Measurements from ENCODE around the gene FOXK1.
A peak's percentile ranks its signal among the peaks of the same experiment; 100 is the strongest.

The FOXK1 gene

DNA sequence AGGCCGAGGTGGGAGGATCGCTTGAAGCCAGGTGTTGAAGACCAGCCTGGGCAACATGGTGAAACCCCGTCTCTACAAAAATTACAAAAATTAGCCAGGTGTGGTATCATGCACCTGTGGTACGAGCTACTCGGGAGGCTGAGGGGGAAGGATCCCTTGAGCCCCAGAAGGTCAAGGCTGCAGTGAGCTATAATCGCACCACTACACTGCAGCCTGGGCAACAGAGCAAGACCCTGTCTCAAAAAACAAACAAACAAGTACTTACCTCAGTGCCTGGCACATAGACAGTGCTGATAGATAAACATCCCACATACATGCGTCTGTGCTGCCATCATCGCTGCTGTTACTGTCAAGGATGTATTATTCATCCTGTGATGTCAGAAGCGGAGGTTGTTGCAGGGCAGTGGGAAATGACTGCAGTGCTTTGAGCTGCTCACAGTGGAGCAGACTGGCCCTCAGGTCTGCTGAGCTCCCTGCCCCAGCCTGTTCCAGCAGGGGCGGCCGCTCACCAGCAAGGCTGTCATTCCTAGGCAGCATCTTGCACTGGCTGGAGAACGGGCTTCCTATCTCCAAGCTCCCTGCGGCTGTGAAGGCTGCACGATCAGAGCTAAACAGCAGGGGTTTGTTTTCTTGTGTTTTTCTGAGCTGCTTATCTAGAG, 18.6 kb downstream of the FOXK1 start:
- DNase-seq = peak; percentile 84

- DNase-seq = no peak
Observed at GRCh38 chr7:4702961-4703512, 20.9 kb downstream of the FOXK1 start.

- DNase-seq = no peak
Observed at GRCh38 chr7:4703532-4703931, 21.4 kb downstream of the FOXK1 start.

- peak; percentile 92 for DNase-seq
Observed at GRCh38 chr7:4706384-4707216, 24.5 kb downstream of the FOXK1 start.

DNA sequence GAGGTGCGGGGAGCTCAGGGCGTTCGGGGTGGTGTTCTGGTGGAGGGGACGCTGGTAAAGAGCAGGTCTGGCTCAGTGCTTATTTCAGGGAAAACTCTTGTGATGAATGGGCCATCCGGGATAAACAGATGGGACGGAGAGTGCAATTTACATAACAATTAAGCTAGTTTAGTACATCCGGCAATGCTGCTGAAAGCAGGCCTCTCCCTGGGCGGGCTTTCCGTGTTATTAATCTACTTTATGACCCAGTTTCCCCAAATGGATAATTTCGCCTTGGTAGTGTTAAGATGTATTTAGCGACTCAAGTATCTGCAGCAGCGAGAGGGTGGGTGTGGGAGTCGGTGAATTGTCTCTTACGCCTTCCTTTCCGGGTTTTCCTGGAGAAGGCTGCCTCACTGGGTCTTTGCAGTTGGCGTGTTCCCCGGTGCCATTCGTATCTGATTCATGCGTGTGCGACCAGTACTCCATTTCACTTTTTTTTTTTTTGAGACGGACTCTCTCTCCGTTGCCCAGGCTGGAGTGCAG, 25.2 kb downstream of the FOXK1 start:
- no peak for DNase-seq

- DNase-seq = peak; percentile 55
Observed at GRCh38 chr7:4707980-4708411, 25.9 kb downstream of the FOXK1 start.

- DNase-seq = no peak
Observed at GRCh38 chr7:4709187-4709586, 27.1 kb downstream of the FOXK1 start.

GRCh38 chr7:4711093-4711492, 29.0 kb downstream of the FOXK1 start:
- no peak for DNase-seq

DNA sequence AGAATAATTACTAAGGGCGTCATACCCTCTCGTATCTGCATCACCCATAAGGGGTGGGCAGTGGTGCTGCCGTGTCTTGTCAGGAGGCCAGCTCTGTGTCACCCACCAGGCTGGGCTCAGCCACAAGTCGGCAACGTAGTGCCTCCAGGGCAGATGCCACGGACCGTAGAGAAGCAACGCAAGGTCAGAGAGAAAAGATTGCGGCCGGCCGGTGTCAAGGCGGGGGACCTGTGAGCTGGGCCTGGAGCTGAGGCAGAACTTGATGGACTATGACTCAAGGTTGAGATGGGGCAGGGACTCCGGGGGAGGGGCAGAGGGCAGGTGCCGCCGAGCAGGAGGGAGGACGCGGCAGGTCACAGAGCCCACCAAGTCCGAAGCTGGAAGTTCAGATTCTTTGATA, 29.5 kb downstream of the FOXK1 start:
- no peak for DNase-seq

DNA sequence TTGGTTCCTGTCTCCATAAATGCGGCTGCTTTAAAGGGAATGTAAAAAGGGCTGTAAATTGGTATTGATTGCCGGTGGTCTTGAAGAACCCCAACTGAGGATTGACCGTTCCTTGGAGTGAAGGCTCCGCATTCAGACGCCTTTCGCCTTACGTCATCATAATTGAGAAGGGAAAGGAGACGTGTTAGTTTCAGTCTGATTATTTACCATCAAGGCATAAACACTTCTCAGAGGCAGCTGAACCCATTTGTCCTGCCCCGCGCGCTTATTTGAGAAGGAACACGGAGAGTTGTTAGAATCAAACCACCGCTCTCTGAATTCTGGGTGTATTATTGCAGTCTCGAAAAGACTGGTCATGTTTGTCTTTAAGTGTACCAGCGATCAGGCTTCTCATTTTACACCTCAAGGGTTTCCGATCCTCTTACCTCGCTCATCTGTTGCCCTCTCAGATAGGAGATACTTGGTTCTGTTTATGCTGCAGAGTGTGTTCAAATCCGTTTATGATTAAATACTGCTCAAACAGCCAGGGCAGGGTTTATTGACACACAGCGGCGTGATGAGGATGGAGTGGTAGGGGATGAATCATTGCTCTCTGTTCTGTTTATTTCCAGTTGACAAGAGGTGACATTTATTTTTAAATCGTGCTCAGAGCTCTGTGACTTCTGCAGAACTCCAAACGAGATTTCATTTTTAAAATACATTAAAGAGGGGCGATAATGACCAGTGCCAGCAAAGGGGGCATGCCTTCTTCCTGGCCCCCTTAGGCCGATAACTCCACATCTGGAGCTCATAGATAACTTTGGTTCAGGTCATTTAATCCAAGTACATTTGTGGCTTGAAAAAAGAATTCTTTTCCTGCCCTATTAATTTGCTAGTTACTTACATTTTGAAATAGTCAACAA, 30.4 kb downstream of the FOXK1 start:
- DNase-seq = no peak

- DNase-seq = no peak
Observed at GRCh38 chr7:4713183-4713784, 31.2 kb downstream of the FOXK1 start.

- DNase-seq = no peak
Observed at GRCh38 chr7:4714161-4714700, 32.1 kb downstream of the FOXK1 start.

- no peak for DNase-seq
Observed at GRCh38 chr7:4714767-4715409, 32.8 kb downstream of the FOXK1 start.

GRCh38 chr7:4715410-4715776, 33.3 kb downstream of the FOXK1 start:
- peak; percentile 60 for DNase-seq

- DNase-seq = no peak
Observed at GRCh38 chr7:4716946-4717795, 35.1 kb downstream of the FOXK1 start.

- no peak for DNase-seq
Observed at GRCh38 chr7:4718075-4718474, 36.0 kb downstream of the FOXK1 start.

DNA sequence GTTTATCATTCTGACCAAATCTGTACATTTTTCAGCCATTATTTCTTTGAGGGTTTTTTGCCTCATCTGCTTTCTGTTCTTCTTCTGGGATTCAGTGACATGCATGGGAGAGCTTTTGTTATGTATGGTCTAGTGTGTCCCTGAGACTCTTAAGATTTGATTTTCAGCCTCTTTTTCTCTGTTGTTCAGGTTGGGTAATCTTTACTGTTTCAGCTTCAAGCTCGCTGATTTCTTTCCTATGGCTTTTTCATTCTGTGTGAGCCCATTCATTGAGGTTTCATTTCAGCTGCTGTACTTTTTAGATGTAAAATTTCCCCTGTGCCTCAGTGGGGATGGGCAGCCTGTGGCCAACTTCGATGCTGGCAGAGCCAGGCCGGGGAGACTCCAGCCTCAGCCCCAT, 38.1 kb downstream of the FOXK1 start:
- DNase-seq = no peak

- no peak for DNase-seq
Observed at GRCh38 chr7:4722308-4722707, 40.2 kb downstream of the FOXK1 start.

DNA sequence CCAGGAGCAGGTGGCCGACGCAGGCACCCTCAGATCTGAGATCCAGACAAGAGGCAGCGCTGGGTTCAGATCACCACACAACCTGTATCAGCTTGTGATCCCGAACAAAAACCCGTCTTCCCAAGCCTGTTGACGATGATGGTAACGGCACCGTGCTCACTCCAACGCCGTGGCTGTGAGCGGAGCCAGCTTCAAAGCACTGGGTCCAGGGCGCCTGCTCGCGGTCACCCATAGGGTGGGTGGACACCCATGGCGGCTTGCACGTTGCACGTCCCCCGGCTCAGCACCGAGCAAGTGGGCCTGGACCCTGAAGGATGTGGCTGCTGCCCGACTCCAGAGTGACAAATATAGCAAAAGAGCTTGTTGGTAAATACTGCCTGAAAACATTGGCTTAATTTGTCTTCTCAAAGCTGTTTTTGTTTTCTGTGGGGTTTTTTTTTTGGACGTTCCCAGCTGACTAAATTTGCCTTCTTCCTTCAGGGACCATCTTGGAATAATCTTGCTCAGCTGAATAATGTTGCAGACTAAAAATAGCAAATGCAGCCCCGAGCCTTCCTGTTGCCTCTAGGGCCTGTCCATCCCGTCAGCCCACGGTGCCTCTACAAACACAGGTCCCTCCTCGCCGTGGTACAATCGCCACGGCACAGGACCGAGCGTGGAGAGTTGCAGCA, 41.0 kb downstream of the FOXK1 start:
- DNase-seq = no peak

DNA sequence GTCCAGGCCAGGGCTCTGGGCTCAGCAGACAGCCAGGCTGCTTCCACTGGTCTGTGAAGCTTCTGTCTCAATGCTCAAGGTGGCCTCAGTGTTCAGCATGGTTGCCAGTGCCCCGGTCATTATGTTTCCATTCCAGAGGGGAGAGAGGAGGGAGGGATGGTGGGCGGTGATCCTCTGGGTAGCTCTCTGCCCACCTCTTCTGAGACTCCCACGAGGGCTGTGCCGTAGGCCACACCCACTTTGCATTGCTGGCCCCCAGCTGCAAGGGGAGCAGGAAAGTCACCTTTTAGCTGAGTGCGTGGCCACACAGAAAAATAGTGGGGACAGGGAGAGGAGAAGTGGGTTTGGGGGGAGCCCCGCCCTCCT, 42.5 kb downstream of the FOXK1 start:
- DNase-seq = peak; percentile 44

All from NCI-H226 (cell line).